HG03469 (cell line): Measurements from ENCODE around the gene BACH2.

Source experiments
- ATAC-seq: cut with Tn5 transposase; IDR thresholded peaks from one replicate; pipeline ENCODE4 v1.9.1; 2021; ENCODE audit warnings: mild to moderate bottlenecking, moderate library complexity, moderate number of reproducible peaks; ENCODE audit not compliant: unreplicated experiment

The BACH2 gene

DNA sequence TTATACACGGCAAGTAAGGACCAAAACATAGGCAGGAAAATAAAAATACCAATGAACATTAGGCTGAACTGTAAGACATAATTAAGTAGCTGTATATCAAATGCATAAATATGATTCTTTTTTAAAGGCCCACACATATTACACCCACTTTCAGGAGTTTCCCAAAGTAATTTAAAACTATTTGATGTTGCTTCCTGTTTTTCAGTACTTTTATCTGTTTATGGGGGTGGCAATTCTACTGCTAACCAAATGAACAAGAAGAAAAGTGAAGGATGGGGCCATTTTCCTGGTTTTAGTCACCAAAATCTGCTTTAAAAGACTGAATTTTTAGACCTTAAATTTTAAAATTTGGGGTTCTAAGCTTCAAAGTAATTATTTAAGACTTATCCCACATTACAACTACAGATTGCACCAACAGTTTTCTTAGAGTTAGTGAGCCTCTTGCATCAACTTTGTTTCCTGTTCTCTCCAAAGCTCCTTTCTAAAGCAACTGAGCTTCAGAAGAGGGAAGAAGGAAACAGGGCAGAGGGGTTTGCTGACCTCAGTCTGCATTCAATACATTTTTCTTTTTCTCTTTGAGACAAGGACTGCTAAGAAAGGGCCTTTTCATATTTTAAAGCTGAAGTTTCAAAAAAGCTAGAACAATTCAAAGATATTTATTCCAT, 191.0 kb downstream of the BACH2 start:
- no peak for ATAC-seq

DNA sequence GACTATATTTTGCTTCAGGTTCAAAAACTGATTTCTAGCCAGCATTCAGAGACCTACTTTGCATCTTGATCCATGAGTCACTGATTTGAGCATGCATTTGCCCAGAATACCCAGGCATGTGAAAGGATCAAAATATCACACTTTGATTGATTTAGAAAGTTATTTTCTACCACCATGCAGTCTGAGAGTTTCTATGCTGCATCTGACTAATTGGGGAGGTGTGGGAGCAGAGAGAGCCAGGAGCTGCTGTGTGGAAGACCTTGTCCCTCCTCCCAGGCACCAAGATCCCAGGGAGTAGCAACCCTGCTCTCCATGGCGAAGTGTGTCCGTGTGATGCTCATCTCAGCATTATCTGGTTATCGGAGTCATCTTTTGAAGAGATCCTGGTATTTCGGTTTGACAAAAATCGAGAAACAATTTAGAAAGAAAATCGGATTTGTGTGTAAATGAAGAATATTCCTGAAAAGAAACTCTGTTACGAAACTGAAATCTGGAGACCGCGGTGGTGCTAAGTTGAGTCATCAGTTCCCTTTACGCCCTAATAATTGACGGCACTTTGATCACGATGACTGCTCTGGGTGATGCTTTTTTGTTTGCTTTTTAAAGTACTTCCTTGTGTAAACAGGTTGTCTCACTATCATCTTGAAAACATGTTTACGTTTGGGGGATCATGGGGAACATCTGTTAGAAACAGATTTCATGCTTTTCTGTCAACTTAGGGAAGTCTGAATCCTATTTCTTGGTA, 193.4 kb downstream of the BACH2 start:
- peak; percentile 45 for ATAC-seq

DNA sequence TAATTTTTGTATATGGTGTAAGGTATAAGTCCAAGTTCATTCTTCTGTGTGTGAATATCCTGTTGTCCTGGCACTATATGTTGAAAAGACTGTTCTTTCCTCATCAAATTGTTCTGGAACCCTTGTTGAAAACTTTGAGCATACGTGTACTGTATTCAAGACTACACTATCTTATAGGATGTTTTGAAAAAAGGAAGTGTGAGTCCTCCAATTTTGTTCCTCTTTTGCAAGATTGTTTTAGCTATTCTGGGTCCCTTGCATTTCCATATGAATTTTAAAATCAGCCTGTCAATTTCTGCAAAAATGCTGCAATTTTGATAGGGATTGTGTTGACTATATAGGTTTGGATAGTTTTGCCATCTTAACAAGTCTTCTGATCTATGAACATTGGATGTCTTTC, 195.2 kb downstream of the BACH2 start:
- no peak for ATAC-seq

DNA sequence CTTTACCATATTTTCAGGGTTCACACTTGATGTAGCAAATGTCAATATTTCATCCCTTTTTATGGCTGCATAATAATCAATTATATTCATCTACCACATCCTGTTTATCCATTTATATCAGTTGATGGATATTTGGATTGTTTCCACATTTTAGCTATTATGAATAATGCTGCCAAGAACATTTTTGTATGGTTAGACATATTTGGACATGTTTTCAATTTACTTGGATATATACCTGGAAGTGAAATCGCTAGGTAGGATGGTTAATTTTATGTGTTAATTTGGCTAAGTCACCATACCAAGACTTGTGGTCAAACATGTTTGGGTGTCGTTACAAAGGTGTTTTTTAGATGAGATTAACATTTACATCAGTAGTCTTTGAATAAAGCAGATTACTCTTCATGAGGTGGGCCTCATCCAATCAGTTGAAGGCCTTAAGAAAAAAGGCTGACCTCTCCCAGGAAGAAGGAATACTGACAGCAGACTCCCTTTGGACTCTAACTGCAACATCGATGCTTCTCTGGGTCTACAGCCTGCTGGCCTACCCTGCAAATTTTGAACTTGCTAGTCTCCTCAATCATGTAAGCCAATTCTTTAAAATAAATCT, 196.5 kb downstream of the BACH2 start:
- no peak for ATAC-seq

DNA sequence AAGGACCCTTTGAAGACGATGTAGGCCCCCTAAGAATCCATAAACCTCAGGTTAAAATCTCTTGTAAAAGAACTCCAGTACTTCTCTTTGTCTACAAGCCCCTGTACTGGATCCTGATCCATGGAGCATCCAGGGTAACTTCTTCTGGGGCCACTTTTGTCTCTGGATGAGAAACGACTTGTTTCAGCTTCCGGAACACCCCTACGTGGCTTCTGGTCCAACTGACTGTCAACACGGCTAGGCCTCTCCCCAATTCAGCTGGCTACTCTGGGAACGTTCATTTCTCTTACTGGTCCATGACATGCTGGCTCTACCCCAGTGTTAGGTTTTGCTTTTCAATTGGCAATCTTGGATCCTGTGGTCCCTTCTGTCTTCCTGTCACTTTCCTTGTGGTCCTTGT, 198.0 kb downstream of the BACH2 start:
- ATAC-seq = no peak

DNA sequence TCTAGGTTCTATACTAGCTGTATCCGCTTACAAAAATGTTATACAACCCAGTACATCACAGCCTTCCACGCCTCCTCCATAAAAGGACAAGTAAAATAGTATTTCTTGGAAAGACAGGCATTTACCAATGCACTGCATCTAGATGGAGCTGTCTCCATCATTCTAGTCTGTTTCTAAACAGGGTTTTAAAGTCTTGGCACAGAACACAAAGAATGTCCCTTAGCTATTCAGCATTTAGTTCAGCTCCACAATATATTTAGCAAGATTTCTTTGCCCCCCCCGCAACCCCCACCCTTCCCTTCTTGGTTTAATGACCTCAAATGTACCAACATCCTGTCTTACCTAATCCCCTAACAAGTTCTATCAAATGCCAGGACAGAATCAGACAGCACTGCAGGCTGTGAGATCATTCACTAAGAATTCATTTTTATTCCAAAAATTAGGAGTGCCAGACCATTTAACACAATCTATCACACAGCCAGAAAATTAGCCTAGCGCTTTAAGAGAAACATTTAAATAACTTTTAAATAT, 198.6 kb downstream of the BACH2 start:
- ATAC-seq = no peak

DNA sequence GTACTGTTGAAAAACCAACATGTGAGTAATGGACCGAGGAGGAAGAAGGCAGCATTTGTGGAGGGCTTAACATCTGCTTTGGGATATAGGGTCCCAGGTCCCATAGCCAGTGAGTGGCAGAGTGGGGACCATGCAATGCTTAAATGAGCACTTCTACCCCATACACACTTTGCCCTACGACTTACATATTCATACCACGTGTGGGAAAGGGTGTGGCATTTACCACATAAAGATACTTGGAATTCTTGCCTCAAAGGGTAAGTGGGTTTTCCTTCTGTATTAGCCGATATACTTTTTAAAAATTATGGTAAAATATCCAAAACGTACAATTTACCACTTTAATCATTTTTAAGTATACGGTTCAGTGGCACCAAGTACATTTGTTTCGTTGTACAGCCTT, 199.3 kb downstream of the BACH2 start:
- ATAC-seq = no peak

DNA sequence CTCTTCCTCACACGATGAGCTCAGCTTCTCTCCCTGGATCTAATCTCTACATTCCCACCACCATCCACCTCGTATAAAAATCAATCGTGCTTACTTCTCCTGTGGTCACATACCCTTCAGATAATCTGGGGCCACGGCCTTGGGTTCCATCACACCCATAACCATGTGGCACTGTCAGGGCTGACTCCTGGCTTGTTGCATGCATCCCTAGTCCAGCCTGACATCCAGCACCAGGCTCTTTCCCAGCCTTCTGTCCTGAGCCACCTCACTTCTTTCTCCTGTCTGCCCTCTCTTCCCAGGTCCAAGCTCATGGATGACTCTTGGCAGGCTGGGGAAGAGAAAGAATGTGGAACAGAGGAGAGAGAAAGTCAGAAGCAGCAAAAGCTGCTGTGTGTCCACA, 199.8 kb downstream of the BACH2 start:
- ATAC-seq = no peak

DNA sequence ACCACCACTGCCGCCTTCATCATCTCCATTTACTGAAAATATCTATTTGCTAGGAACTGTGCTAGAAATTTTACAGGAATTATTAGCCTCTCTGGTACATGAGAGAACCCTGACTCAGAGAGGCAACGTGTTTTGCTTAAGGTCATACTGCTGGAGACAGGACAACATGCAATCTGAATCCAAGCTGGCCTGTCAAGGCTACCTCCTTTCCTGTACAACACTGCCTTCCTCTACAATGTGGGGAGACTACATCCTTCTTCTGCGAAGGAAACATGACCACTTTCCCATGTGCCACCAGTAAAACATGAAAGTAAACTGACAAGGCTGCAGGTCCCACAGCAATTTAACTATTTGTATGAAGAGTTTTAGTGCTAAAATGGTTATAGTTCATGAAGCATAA, 200.9 kb downstream of the BACH2 start:
- no peak for ATAC-seq

DNA sequence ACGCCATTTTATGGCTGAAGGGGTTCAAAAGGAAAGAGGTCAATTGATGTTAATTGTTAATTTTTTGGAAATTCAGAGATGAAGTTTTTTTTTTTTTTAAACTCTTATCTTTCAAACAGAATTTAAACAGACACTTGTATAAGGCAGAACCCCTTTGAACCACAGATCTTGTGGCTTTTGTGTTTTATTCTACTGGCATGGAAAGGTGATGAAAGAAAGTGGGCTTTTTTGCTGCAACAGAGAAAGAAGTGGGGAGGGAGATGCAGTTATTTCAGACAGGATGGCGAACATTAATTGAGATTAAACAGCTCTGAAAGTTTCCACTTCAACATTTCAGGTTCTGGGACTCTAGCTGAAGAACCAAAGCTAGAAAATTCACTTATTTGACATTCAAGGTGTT, 201.5 kb downstream of the BACH2 start:
- ATAC-seq = no peak

DNA sequence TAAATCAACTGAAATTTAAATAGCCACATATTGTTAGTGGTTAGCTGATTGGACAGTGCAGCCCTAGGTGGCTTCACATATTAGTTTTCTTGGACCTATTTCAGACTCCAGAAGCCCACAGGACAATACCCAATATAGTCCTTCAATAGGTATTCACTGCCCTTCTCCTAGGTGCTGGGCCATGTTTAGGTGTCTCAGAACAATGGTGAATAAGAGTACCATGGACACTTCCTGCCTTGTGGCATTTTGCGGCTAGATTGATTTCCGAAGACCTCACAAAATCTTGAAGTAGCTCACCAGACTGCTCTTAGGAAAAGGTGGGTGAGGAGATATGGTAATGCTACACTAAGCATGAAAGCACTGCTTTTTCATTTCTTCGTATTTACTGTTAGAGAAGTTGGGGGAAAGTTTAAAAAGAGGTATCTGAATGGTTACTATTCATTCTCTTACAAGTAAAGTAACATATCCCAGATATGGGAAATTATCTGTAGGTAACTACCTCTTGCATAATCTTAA, 203.0 kb downstream of the BACH2 start:
- ATAC-seq = no peak

DNA sequence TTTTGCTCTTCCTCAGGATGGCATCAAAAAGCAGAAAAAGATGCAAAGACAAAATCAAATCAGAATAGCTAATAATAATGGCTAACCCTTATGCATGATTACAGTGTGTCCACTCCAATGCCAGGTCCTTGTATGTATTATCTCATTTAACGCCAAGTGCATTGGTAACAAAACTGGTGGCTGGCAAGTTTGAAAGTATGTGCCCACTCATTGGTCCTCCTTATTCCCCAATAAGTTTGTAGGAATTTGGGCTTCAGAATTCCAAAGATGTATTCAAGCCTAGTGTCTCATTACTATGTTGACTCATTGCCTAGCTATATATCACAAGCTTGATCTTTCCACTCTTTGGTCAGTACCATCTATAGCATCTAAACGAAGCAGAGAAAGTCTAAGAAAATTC, 205.8 kb downstream of the BACH2 start:
- no peak for ATAC-seq

DNA sequence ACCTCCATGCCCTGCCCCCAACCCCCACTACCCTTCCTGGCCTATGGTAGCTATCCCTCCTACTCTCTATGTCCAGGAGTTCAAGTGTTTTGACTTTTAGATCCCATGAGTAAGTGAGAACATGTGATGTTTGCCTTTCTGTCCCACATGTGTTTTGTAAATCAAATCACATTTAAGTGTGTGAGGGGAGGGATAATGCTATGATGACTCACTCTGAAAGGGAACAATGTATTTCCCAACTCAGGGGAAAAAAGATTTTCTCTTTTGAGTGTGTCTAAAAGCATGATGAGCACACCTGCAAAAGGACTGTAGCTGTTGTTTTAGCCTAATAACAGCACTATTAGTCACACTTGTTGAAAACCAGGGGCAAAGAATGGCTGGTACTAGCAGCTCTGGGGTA, 208.6 kb downstream of the BACH2 start:
- no peak for ATAC-seq

DNA sequence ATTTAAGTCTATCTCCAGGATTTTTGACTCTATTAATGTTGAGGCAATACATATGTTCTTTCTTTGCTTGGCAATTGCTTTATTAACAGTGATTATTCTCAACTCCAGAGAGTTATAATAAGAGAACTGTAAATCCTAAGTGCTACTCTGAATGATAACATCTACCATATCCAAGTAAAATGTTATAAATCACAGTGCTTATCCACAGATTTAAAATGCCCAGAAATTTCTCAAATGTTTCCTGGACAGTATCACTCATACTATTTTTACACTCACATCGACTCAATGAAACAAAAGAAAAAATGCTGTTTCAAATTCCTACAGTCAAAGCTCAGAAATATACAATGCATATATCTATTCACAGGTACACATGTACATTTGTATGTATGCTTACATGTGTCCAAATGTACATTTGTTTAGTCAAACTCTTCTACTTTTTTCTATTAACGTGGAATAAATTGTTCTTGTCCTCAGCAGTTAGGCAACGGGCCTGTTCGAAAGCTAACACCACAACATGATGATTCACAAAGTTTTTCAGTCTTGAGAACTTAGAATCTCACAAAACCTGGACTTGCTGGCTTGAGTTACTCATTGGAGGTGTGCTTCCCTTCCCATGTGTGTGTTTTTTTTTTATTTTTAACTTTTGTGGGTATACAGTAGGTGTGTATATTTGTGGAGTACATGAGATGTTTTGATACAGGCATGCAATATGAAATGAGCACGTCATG, 209.4 kb downstream of the BACH2 start:
- no peak for ATAC-seq

DNA sequence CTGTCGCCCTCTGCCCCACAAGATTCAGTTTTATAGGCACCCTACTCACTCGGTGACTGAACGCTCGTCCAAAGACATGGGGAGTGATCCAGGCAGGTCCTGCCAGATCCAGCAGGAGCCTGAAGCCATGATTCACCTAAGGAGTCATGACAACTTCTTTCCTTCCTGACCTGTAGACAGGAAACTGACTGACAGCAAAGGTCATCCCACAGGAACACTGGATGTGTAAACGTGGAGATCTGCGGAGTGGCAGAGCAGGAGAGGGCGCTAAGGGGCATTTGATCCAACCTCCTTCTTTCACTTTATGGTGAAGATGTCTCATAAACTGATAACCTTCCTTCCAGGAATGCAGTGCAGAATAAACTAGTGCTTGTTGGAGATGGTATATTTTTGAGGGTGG, 210.1 kb downstream of the BACH2 start:
- no peak for ATAC-seq

DNA sequence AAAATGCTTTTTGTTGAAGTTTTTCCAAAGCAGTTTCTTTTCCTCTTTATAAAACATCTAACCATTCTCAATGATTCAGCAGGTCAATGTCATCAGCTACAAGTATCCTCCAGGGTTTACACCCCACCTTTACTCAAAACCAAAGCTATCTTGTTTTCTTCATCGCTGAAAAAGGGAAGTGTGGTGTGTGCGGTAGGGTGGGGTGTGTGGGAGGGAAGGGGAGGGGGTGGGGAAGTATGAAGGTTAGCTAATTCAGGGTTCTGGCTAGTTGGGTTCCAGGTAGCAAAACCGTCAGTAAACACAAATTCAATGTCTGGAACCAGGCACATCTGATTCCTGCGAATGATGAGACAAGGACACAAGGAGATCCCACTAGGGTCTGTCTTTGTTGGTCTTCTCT, 212.8 kb downstream of the BACH2 start:
- ATAC-seq = peak; percentile 72

DNA sequence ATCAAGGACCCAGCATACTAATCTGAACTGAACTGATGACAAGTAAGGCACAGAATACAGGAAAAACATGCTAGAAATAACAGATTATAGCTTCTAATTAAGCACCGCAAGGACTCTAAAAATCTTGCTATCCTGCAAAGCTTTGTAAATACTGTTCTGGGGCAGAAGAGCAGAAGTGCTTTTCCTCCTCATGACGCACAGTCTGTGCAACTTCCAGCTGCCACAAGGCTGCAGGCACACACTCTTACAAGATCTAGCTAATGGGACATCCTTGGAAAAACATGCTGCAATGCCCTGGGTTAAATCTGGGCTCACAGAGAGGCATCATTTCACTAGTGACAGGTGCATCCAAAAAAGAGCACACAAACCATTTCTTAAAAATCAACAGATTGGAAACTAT, 213.8 kb downstream of the BACH2 start:
- no peak for ATAC-seq

DNA sequence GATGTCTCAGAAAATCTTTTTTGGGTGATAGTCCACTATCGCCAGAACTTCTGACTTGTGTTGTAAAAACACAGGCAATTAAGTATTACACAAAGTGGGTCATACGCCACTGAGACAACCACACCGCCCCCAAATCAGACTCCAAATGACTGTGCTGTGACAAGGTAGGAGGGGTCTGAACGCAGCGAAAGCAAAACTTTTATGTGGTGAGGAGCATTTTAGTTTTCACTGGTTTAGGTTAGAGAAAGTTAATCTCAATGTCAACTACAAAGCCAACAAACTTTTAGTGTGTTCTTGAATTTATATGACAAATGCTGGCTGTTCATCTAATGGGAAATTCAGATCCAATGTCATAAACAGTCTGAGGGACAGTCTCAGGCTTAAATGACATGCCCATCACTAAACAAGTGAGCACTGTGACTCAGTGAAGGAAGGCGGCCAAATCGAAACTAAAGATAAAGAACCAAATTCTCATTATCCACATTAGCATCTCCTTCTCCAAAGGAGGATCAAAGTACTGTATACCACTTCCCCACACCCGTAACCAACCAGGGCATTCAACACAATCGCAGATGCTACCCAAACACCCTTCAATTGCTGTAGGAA, 215.7 kb downstream of the BACH2 start:
- peak; percentile 57 for ATAC-seq

DNA sequence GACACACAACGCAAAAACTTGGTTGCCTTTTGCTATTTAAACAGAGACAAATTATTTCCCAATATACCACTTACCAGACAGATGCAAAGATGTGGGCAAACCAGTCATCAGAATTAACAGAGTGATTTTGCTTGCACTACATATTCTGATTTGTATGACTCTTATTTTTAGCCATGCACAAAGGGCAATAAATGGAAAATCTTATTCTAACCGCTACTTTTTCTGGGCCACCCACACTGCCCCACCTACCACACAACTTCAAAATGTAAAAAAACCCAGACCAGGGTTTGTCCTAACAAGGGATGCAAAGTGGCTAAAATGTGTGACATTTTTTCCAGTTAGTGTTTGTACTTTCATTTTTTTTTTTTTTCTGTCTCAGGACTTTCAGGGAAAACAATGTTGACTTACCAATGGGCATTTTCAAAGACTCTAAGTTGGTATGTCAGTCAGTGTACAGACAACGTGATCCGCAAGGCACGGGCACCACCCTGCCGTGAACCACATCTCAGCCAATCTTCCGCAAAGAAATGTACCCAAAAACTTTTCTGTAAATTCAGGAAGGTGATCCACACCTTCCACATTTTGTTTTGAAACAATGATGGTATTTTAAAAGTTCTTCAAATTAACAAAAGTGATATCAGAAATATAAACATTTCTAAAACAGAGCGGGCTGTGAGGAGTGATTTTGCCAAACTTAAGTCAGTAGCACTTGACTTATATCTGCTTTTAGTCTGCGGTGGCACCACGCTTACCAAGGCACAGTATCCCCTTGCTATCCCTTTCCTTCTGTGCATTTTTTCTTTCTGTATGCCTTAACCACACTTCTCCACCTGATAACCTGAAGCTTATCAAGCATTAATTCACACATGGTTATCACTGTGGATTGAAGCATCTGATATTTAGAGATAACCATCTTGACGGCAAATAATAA, 216.8 kb downstream of the BACH2 start:
- no peak for ATAC-seq
